ENCODE data around the gene SLC44A4. TPM values are rescaled to one million over a fixed set of nuclear protein-coding genes. Genes with fewer than 3 reads are reported as not detected.

SLC44A4 gene
- polyA plus RNA-seq, 2 of the 4 experiments (the other 2 are of a cell fraction): 0.27 TPM; not detected in 1

GRCh38 chr6:31850765-31851484, 27.9 kb downstream of the SLC44A4 start:
- DNase-seq (ENCODE audit: low read depth in 1 of 2, low spot score in 1 of 2) (no peak), ATAC-seq (peak in 1 of 2 experiments; percentile 56; a peak in 1 of 6 replicates), FAIRE-seq (no peak)
- Histone ChIP-seq H3K4me1 (peaks cover 11% of the 10 kb centered on the region; the same call in 1 of the 3 replicates), H3K4me3 (no peak overlapping the region), H3K9me3 (no peaks in the 10 kb centered on the region), H3K27ac (no peak overlapping the region), H3K4me2 (peak overlapping the region; percentile 51; the same call in 2 of the 3 replicates)
- TF ChIP-seq EP300 (IDR thresholded peaks at IDR 0.05): no peak
- no peak for TF ChIP-seq BHLHE40 (IDR thresholded peaks at IDR 0.05; ENCODE audit: low read depth, low read length)
- TF ChIP-seq KDM1A (IDR thresholded peaks at IDR 0.05; ENCODE audit: low read depth): no peak
- no peak for TF ChIP-seq HEYL (CRISPR knock-in tag; IDR thresholded peaks at IDR 0.05)
- TF ChIP-seq ZSCAN20 (CRISPR knock-in tag; IDR thresholded peaks at IDR 0.05): no peak
- TF ChIP-seq FOXS1 (CRISPR knock-in tag; IDR thresholded peaks at IDR 0.05): no peak
- TF ChIP-seq ZC3H11A (IDR thresholded peaks at IDR 0.05): no peak
- TF ChIP-seq RNF2 (IDR thresholded peaks at IDR 0.05; ENCODE audit: borderline replicate concordance, low read depth): no peak
- TF ChIP-seq GATA3 (IDR thresholded peaks at IDR 0.05; ENCODE audit: borderline replicate concordance): no peak
- 92% methylated on average over 2 of the region's 2 CpGs for WGBS (ENCODE audit: missing lambda C conversion rate)
- POLR2A ChIA-PET: no interaction called here
- CTCF ChIA-PET: interaction anchor here (0.6 kb wide), 1 partner anchor 276 kb away, joined by 4 read pairs; no protein-coding TSS in a partner anchor

DNA sequence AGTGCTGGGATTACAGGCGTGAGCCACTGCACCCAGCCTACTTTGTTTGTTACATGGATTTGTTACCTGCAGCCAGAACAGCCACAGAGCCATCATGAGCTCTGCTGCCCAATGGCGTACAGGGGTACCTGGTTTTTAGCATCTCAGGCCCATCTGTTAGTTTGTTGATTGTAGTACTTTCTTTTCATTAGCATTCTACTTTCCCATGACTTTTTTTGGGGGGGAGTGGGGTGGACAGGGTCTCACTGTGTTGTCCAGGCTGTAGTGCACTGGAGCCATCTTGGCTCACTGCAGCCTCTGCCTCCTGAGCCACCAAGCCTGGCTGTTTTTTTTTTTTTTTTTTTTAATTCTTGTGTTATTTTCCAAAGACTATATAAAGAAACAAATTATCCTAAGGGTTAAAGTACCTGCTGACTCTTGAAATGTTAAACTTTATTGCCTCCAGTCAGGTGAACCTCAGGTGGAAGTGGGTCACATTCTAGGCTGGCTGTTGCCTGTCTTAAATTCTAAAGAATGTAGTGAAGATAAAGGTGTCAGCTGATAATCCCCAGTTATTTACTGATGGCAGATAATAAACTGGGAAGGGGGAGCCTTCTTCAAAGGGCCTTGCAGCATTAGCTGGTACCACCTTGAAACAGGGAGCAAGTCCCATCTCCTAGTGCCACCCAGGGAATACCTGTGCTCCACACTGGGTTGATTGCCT, 31.4 kb downstream of the SLC44A4 start:
- Histone ChIP-seq H3K9me3 (no peaks in the 10 kb centered on the region), H3K4me3 (no peak overlapping the region), H3K27ac (no peak overlapping the region), H3K4me2 (no peak overlapping the region), H3K4me1 (peaks cover 11% of the 10 kb centered on the region; the same call in 1 of the 3 replicates)
- POLR2A ChIA-PET: no interaction called here
- FAIRE-seq (no peak), ATAC-seq (no peak), DNase-seq (ENCODE audit: low read depth in 1 of 2, low spot score in 1 of 2) (no peak)
- CTCF ChIA-PET: interaction anchor here (0.7 kb wide), 1 partner anchor 124 kb away, joined by 3 read pairs; the partner anchor contains the start of gene DXO
- TF ChIP-seq, protein P1, sequence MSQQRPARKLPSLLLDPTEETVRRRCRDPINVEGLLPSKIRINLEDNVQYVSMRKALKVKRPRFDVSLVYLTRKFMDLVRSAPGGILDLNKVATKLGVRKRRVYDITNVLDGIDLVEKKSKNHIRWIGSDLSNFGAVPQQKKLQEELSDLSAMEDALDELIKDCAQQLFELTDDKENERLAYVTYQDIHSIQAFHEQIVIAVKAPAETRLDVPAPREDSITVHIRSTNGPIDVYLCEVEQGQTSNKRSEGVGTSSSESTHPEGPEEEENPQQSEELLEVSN (IDR thresholded peaks at IDR 0.05; ENCODE audit: borderline replicate concordance, low read depth): no peak
- TF ChIP-seq RFX5 (IDR thresholded peaks at IDR 0.05) (no peak), HOXB13 (CRISPR knock-in tag; IDR thresholded peaks at IDR 0.05; ENCODE audit: low read depth) (no peak), POLR2A (IDR thresholded peaks at IDR 0.05; ENCODE audit: low read length) (no peak), JUNB (IDR thresholded peaks at IDR 0.05) (no peak), CTCF (IDR thresholded peaks at IDR 0.05) (no peak), ZNF302 (CRISPR knock-in tag; IDR thresholded peaks at IDR 0.05) (no peak), SMC3 (IDR thresholded peaks at IDR 0.05) (no peak), JUN (IDR thresholded peaks at IDR 0.05) (no peak), HDAC2 (IDR thresholded peaks at IDR 0.05) (no peak), PHF8 (IDR thresholded peaks at IDR 0.05; ENCODE audit: borderline replicate concordance, low read depth) (no peak), SREBF2 (IDR thresholded peaks at IDR 0.05) (no peak)
- 69% methylated on average over 2 of the region's 2 CpGs for WGBS (ENCODE audit: missing lambda C conversion rate)

- 97% methylated on average over 3 of the region's 3 CpGs for WGBS (ENCODE audit: missing lambda C conversion rate)
- Histone ChIP-seq H3K4me3 (no peak overlapping the region), H3K4me2 (no peak overlapping the region), H3K27ac (no peak overlapping the region), H3K9me3 (no peaks in the 10 kb centered on the region), H3K4me1 (peaks cover under 1% of the 10 kb centered on the region; the same call in 1 of the 3 replicates)
- FAIRE-seq (no peak), DNase-seq (ENCODE audit: low read depth in 1 of 2, low spot score in 1 of 2) (no peak), ATAC-seq (no peak; a peak in 1 of 6 replicates)
- TF ChIP-seq ZC3H11A (IDR thresholded peaks at IDR 0.05) (no peak), MYC (IDR thresholded peaks at IDR 0.05; ENCODE audit: borderline replicate concordance, low read length) (no peak), SREBF2 (IDR thresholded peaks at IDR 0.05) (no peak), TFCP2L1 (CRISPR knock-in tag; IDR thresholded peaks at IDR 0.05) (no peak), TP53 (CRISPR knock-in tag; IDR thresholded peaks at IDR 0.05) (no peak), NPAS2 (CRISPR knock-in tag; IDR thresholded peaks at IDR 0.05; ENCODE audit: borderline replicate concordance) (no peak), RNF2 (IDR thresholded peaks at IDR 0.05; ENCODE audit: borderline replicate concordance, low read depth) (no peak), NR3C1 (IDR thresholded peaks at IDR 0.05) (no peak), PHF8 (IDR thresholded peaks at IDR 0.05; ENCODE audit: borderline replicate concordance, low read depth) (no peak), EHF (CRISPR knock-in tag; IDR thresholded peaks at IDR 0.05) (no peak), POLR2A (IDR thresholded peaks at IDR 0.05; ENCODE audit: low read length) (no peak), FOSL2 (IDR thresholded peaks at IDR 0.05) (no peak), FOSL2 (CRISPR knock-in tag; IDR thresholded peaks at IDR 0.05) (no peak), ZNF302 (CRISPR knock-in tag; IDR thresholded peaks at IDR 0.05) (no peak)
- TF ChIP-seq, protein P2, sequence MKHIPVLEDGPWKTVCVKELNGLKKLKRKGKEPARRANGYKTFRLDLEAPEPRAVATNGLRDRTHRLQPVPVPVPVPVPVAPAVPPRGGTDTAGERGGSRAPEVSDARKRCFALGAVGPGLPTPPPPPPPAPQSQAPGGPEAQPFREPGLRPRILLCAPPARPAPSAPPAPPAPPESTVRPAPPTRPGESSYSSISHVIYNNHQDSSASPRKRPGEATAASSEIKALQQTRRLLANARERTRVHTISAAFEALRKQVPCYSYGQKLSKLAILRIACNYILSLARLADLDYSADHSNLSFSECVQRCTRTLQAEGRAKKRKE (CRISPR knock-in tag; IDR thresholded peaks at IDR 0.05; ENCODE audit: low read depth): no peak
- POLR2A ChIA-PET: no interaction called here
- CTCF ChIA-PET: interaction anchor here (1.3 kb wide), 1 partner anchor 38 kb away, joined by 3 read pairs; the partner anchor contains the start of gene LSM2
These were observed 34.3 kb downstream of the SLC44A4 start for GRCh38 chr6:31844507-31844906.
